Raji (cell line): Measurements from ENCODE around the gene RAPGEFL1.

ENCODE experiments used
- POLR2A ChIP-seq: IDR thresholded peaks from 2 replicates; pipeline ENCODE4 v1.6.1; 2011; ENCODE audit warnings: low read depth, low read length, control low read depth; ENCODE audit not compliant: insufficient read depth

The RAPGEFL1 gene

GRCh38 chr17:40188694-40189093, 11.4 kb downstream of the RAPGEFL1 start:
- TF ChIP-seq POLR2A: no peak

GRCh38 chr17:40190197-40191021, 13.1 kb downstream of the RAPGEFL1 start:
- no peak for TF ChIP-seq POLR2A

- no peak for TF ChIP-seq POLR2A
Measured at GRCh38 chr17:40191237-40192208, 14.3 kb downstream of the RAPGEFL1 start.

- no peak for TF ChIP-seq POLR2A
Measured at GRCh38 chr17:40192961-40193360, 15.7 kb downstream of the RAPGEFL1 start.

GRCh38 chr17:40194821-40195220, 17.6 kb downstream of the RAPGEFL1 start:
- no peak for TF ChIP-seq POLR2A

- TF ChIP-seq POLR2A: no peak
Measured at GRCh38 chr17:40197550-40197949, 20.3 kb downstream of the RAPGEFL1 start.

GRCh38 chr17:40198576-40198975, 21.3 kb downstream of the RAPGEFL1 start:
- TF ChIP-seq POLR2A: no peak

GRCh38 chr17:40203131-40203530, 25.9 kb downstream of the RAPGEFL1 start:
- no peak for TF ChIP-seq POLR2A

GRCh38 chr17:40209404-40210093, 32.3 kb downstream of the RAPGEFL1 start:
- no peak for TF ChIP-seq POLR2A

GRCh38 chr17:40218006-40218739, 40.9 kb downstream of the RAPGEFL1 start:
- 0 out of 2 replicates have a peak, but pooled peaks have one; percentile 7 for TF ChIP-seq POLR2A

- peak; percentile 53; the same call in 1 of the 2 replicates for TF ChIP-seq POLR2A
Measured at GRCh38 chr17:40218740-40219593, 41.7 kb downstream of the RAPGEFL1 start, which contains the start of gene WIPF2. Gene WIPF2 (plus strand): TSS chr17:40219304. CDS start chr17:40256460, 37,156 bp downstream.

GRCh38 chr17:40219594-40220338, 42.5 kb downstream of the RAPGEFL1 start:
- no peak for TF ChIP-seq POLR2A
